HepG2 (cell line): ENCODE measurements around the gene MCMBP.

Experiments used
- BATF2 ChIP-seq: sonication (generic); formaldehyde crosslinking; IDR thresholded peaks from 2 replicates; pipeline ENCODE4 v1.8.0; 2022; ENCODE audit warnings: mild to moderate bottlenecking, missing genetic modification reagents, moderate library complexity
- DBP ChIP-seq: sonication (generic); formaldehyde crosslinking; IDR thresholded peaks from 2 replicates; pipeline ENCODE4 v1.4.0; 2020; ENCODE audit warnings: missing genetic modification reagents; ENCODE audit errors: not compliant biosample characterization
- HOMEZ ChIP-seq: IDR thresholded peaks from 2 replicates; pipeline ENCODE4 v1.6.1; 2016; ENCODE audit warnings: low read depth
- KDM5A ChIP-seq: fragments of 200-600 bp; sonication (generic); IDR thresholded peaks from 2 replicates; pipeline ENCODE4 v1.7.0; 2018; ENCODE audit warnings: antibody characterized with exemption, mild to moderate bottlenecking, low read length, borderline replicate concordance
- MYNN ChIP-seq: sonication (generic); formaldehyde crosslinking; IDR thresholded peaks from 2 replicates; pipeline ENCODE4 v1.4.0; 2020; ENCODE audit warnings: mild to moderate bottlenecking, low read depth, missing genetic modification reagents
- MZF1 ChIP-seq: sonication (generic); formaldehyde crosslinking; IDR thresholded peaks from 2 replicates; pipeline ENCODE4 v1.8.1; 2023; ENCODE audit warnings: mild to moderate bottlenecking, missing genetic modification reagents, borderline replicate concordance
- PATZ1 ChIP-seq: sonication (generic); formaldehyde crosslinking; IDR thresholded peaks from 2 replicates; pipeline ENCODE4 v1.4.0; 2020; ENCODE audit warnings: missing genetic modification reagents
- RBM22 ChIP-seq: fragments of 200-400 bp; formaldehyde crosslinking; optimal IDR thresholded peaks from 2 replicates; pipeline ENCODE3; 2017; ENCODE audit warnings: mild to moderate bottlenecking, low read length, moderate library complexity
- SMAD3 ChIP-seq: sonication (generic); formaldehyde crosslinking; IDR thresholded peaks from 2 replicates; pipeline ENCODE4 v1.4.0; 2020; ENCODE audit warnings: missing genetic modification reagents
- ZNF354B ChIP-seq: sonication (generic); formaldehyde crosslinking; IDR thresholded peaks from 2 replicates; pipeline ENCODE4 v1.8.0; 2022; ENCODE audit warnings: mild to moderate bottlenecking, missing genetic modification reagents
- ZNF564 ChIP-seq: sonication (generic); formaldehyde crosslinking; IDR thresholded peaks from 2 replicates; pipeline ENCODE4 v1.8.1; 2023; ENCODE audit warnings: mild to moderate bottlenecking, missing genetic modification reagents
- ZNF629 ChIP-seq: sonication (generic); formaldehyde crosslinking; conservative IDR thresholded peaks from 2 replicates; pipeline ENCODE4 v1.5.0; 2020; ENCODE audit warnings: missing genetic modification reagents
- ZNF639 ChIP-seq: conservative IDR thresholded peaks from 2 replicates; pipeline ENCODE4 v1.6.1; 2018; ENCODE audit warnings: missing genetic modification reagents
- ZNF704 ChIP-seq: sonication (generic); formaldehyde crosslinking; IDR thresholded peaks from 2 replicates; pipeline ENCODE4 v1.8.1; 2023; ENCODE audit warnings: mild to moderate bottlenecking, inconsistent platforms, moderate library complexity, missing genetic modification reagents, borderline replicate concordance

GRCh38 chr10:119817991-119818888 lies 54.4 kb downstream of the MCMBP start:
- TF ChIP-seq DBP (CRISPR knock-in tag) = no peak
- no peak for TF ChIP-seq ZNF629
- TF ChIP-seq ZNF704 = no peak
- no peak for TF ChIP-seq SMAD3
- no peak for TF ChIP-seq HOMEZ
- no peak for TF ChIP-seq MYNN (CRISPR knock-in tag)
- TF ChIP-seq ZNF564 = no peak
- TF ChIP-seq BATF2 = no peak
- TF ChIP-seq RBM22 = no peak
- no peak for TF ChIP-seq KDM5A
- TF ChIP-seq PATZ1 (CRISPR knock-in tag) = no peak
- no peak for TF ChIP-seq ZNF354B (CRISPR knock-in tag)
- no peak for TF ChIP-seq ZNF639 (CRISPR knock-in tag)
- no peak for TF ChIP-seq MZF1 (CRISPR knock-in tag)
